Measurements from ENCODE around the gene LENEP. TPM values are rescaled to one million over a fixed set of nuclear protein-coding genes. Genes with fewer than 3 reads are reported as not detected.
A peak's percentile ranks its signal among the peaks of the same experiment; 100 is the strongest.

The LENEP gene
- total RNA-seq, 1 donor from 2014 or later: not detected

GRCh38 chr1:154960446-154961136 lies 32.8 kb upstream of the LENEP start:
- no peak for DNase-seq (ENCODE audit: low spot score)

- peak; percentile 96 for DNase-seq (ENCODE audit: low spot score)
Observed at GRCh38 chr1:154961207-154962155, 31.9 kb upstream of the LENEP start, which contains the start of gene PYGO2. PYGO2 (minus strand) TSS chr1:154961782; CDS start chr1:154961576, 206 bp downstream.

GRCh38 chr1:154962156-154962749 lies 31.1 kb upstream of the LENEP start:
- no peak for DNase-seq (ENCODE audit: low spot score)

- no peak for DNase-seq (ENCODE audit: low spot score)
Observed at GRCh38 chr1:154962795-154963330, 30.5 kb upstream of the LENEP start.

DNA sequence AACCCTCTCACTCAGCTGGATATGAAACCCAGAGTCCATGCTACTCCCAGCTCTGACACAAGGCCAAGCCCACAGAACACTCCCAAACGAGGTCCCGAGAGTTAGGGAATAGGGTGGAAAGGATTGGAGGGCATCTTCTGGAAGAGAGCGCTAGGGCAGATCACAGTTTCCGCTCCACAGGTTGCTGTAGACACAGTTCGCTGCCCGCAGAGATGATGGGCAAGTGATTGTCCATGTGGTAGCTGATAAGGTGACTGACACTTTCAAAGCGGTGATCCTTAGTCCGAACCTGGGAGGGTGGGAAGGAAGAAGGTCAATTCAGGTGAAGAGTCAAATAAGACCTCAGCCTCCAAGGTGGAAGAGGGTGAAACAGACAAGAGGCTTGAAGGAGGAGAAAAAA lies 29.7 kb upstream of the LENEP start:
- DNase-seq (ENCODE audit: low spot score): no peak

GRCh38 chr1:154964359-154964758 lies 29.0 kb upstream of the LENEP start:
- DNase-seq (ENCODE audit: low spot score): no peak

GRCh38 chr1:154966111-154966510 lies 27.3 kb upstream of the LENEP start:
- no peak for DNase-seq (ENCODE audit: low spot score)

DNA sequence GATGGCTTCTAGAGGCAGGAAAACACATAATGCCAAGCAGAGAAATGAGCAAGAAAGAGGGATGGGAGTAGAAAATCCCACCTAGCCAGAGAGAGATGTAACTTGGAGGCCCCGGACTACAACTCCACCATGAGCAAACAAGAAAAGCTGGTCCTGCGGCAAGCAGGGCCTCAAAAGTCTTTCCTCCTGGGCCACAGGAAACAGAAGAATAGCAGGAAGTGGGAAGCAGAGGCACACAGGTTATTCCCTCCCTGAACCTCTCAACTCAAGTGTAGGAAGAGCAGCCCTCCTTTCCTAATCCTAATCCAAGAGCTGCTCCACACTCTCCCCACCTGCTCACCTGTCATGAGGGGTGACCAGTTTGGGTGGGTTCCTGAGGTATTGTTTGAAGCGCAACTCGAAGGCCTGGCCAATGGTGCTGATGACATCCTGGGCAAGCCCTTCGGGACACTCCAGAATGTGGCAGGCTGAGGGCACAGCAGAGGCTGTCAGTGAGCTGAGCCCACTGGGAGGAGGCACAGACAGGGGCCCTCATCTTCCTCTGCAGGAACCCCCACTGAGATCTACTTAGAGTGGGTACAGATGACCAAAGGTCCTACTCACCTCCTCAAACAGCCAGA lies 25.9 kb upstream of the LENEP start:
- no peak for DNase-seq (ENCODE audit: low spot score)

DNA sequence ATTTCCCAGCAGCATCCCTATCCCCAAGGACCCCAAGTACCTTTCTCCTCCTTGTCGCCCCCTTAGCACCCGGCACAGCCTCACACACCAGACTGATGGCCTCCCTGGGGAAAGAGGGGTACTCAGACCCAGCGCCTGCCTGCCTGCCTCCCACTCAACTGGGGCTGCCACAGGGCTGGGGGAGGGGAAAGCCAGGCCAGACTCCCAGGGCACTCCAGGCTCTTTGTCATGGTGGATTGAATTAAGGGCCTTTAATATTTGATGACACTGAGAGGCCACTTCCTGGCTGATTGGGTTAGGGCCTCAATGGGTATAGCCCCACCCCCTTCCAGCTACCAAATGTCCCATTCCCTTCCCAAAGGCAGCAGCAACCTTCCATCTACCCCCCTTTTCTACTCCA lies 24.7 kb upstream of the LENEP start:
- DNase-seq (ENCODE audit: low spot score): no peak

- DNase-seq (ENCODE audit: low spot score): no peak
Observed at GRCh38 chr1:154969246-154969645, 24.1 kb upstream of the LENEP start.

GRCh38 chr1:154969860-154970452 lies 23.4 kb upstream of the LENEP start:
- no peak for DNase-seq (ENCODE audit: low spot score)

- DNase-seq (ENCODE audit: low spot score): peak; percentile 96
Observed at GRCh38 chr1:154970631-154971340, 22.6 kb upstream of the LENEP start, which contains the start of gene SHC1. SHC1 (minus strand) TSS chr1:154970747; CDS start chr1:154970526, 221 bp downstream.

- DNase-seq (ENCODE audit: low spot score): no peak
Observed at GRCh38 chr1:154971341-154971998, 21.9 kb upstream of the LENEP start.

DNA sequence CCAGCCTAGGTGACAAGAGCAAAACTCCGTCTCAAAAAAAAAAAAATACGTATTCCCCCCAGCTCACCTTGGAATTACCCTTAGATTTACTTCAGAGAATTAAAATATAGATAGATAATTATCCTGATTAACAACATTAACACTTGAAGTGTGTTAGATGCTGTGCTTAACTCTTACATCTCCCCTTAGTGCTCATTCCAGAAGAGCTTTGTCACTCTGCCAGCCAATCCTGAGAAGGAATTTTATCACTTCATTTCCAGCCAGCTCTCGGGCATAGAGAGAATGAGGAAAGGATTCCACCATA lies 21.2 kb upstream of the LENEP start:
- DNase-seq (ENCODE audit: low spot score): no peak

DNA sequence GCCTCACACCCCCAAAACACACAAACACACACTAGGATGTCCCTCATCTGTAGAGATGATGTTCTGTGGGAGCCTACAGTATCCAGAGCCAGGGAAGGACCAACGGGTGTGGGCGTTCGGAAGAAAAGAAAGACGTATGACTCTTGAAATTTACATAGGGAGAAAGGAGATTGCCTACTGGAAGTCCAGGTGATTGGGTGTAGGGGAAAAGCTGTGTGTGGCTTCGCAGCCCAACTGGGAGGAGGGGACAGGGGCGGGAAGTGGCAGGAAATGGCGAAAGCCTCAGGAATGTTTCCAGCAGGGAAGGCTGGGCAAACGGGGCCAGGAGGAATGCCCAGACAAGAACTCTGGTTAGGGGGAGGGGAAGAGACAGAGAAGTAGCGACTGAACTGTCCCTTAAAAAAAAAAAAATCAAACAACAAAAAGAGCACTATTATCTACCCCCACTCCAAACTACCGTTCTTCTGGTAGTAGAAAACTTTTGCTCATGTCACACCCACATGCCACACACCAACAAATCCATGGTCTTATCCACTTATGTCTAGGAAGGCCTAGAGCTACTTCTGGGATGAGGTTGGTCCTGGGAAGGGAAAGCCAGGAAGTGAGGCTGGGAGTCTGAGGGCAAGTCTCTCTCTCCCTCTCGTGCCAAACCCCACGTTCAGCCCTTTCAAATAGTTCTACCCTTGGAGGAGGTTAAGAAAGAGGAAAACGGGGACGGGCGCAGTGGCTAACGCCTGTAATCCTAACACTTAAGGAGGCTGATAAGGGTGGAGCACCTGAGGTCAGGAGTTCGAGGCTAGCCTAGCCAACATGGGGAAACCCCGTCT lies 20.7 kb upstream of the LENEP start:
- no peak for DNase-seq (ENCODE audit: low spot score)

- peak; percentile 97 for DNase-seq (ENCODE audit: low spot score)
Observed at GRCh38 chr1:154973344-154974101, 19.9 kb upstream of the LENEP start.

DNA sequence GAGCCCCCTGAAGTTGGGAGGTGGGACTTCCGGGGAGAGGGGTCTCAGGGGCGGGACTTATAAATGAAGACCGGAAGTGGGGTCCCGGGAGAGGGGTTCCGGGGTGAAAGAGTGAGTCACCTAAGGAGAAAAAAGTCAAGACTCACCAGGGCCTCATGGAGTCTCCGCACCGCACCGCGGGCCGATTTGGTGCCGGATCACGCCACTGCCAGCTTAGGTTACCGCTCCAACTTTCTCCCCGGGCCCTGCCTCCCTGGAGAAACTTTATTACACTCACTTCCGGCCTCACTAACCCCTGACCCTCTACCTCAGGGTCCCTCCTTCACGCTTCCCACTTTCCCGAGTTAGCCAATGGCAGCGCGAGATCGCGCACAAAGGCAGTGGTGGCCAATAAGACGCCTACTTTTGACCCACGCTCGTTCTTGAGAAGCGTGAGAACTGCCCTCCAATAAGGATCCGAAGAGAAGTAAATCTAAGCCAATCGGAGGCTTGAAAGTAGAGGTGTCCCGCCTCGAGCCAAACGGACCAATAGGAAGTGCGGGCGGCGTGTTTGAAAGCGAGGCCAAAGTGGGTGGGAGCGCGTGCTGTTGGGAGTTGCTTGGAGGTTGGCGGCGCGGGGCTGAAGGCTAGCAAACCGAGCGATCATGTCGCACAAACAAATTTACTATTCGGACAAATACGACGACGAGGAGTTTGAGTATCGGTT lies 19.1 kb upstream of the LENEP start, which contains the start of gene CKS1B:
CKS1B (plus strand) TSS at position 580 of the 706 bp plus-strand sequence; CDS start at position 645, 65 bp downstream.
- DNase-seq (ENCODE audit: low spot score): peak; percentile 98

All from mesenteric fat pad (tissue), 1 donor.